Measurements from ENCODE around the gene CYGB.
"Not testable (repeated sequence)": the region's sequence is repeated elsewhere in the genome, so short reads cannot be mapped to it uniquely, and the experiment has no call there.

CYGB gene

GRCh38 chr17:76538281-76538931, 897 bp upstream of the CYGB start:
- DNase-seq (ENCODE audit: low read depth in 2 of 2), result no peak

DNA sequence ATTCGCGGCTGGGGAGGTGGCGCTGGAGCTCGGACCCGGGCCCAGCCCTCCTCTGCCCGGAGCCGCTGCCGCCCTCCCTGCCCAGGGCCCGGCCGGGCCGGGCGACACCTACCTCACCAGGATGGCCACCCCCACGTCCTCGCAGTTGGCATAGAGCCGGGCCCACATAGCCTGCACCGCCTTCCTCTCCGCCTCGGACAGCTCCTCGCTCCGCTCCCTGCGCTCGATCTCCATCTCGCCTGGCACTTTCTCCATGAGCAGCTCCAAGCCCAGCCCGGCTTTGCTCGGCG, 276 bp downstream of the CYGB start:
- no peak for DNase-seq (ENCODE audit: low read depth in 2 of 2)

DNA sequence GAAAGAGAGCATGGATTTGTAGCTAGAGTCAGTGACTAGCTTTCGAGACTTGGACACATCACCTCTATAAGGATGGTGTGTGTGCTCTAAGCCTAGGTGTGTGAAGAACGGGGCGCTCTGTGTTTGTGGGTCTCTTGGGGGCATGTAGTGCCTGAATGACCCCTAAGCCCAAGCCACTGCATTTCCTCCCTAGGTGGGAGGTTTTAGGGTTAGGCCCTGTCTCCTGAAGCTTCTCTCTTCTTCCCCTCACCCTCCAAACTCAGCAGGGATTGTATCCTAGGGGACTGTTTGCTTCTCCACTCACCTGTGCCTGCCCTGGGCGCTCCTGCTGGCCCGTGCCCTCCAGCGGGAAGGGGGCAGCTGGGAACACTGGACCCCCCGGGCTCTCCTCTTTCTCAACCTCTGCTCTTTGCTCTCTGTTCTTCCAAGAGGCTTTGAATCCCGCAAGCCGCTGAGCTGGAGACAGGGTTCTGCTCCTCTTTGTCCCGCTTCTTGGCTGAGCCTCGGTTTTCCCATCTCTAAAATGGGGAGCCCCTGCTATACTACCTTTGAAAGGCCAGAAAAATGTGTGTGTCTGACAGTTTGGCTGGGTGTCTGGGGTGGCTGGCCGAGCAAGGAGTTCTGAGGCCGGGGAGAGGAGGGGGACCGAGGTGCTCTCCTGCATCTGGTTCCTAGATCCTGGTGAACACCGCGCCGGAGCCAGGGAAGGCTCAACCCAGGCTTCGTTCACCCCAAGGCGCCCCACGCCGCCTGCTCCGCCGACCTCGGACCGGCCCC, 810 bp downstream of the CYGB start:
- DNase-seq (ENCODE audit: low read depth in 2 of 2), result no peak

GRCh38 chr17:76535788-76536510, 1.6 kb downstream of the CYGB start:
- no peak for DNase-seq (ENCODE audit: low read depth in 2 of 2)

DNA sequence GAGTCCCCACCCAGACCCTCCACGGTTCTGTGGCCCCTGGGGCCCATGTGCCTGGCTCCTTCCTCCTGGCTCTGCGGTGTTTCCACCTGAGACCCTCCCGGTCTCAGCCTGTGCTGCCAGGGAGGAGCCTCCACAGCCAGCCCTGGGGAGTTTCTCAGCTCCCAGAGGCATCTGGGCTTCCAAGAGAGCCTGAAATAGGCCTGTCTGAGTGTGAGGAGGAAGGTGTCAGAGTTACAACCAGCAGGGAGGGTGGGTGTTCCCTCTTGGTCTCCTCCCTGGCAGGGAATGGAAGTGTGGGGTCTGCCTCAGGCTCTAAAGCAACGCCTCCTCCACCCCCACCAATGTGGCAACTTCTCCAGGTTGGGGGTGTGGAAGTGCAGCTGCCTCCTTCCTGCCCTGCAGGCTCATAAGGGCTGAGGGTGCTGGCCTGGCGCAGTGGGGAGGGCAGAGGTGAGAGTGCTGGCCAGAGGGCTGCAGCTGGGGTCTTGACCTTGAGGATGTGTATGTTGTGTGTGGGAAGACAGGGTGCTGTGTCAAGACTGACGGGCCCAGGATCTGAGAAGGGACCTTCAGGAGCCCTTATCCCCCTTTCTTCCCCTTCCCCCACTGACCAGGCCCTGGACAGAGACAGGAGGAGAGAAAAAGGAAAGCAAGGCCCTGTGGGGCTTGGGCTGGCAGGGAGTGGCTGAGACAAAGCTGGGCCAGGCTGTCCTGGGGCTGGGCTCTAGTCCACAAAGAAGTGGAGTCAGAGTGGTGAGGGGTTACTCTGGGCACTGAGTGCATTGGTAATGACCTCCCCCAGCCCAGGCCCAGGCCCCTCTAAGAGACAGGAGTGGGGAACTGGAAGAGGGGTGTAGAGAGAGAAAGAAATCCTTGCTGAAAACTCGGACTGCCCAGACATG, 2.4 kb downstream of the CYGB start:
- no peak for DNase-seq (ENCODE audit: low read depth in 2 of 2)

DNA sequence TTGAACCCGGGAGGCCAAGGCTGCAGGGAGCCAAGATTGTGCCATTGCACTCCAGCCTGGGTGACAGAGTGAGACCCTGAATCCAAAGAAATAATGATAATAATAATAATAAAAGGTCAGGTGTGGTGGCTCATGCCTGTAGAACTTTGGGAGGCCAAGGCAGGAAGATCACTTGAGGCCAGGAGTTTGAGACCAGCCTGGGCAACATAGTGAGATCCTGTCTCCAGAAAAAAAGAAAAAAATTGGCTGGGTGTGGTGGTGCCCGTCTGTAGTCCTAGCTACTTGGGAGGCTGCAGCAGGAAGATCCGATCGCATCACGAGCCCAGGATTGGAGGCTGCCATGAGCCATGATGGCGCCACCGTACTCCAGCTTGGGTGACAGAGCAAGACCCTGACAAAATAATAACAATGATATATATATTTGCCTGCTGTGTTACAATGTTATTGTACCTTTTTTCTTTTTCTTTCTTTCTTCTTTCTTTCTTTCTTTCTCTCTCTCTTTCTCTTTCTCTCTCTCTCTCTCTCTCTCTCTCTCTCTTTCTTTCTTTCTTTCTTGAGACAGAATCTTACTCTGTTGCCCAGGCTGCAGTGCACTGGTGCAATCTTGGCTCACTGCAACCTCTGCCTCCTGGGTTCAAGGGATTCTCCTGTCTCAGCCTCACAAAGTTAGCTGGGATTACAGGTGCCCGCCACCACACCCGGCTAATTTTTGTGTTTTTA, 3.7 kb downstream of the CYGB start:
- DNase-seq (ENCODE audit: low read depth in 2 of 2), result not testable (repeated sequence)

GRCh38 chr17:76532072-76532651, 5.3 kb downstream of the CYGB start:
- DNase-seq (ENCODE audit: low read depth in 2 of 2), result no peak

DNA sequence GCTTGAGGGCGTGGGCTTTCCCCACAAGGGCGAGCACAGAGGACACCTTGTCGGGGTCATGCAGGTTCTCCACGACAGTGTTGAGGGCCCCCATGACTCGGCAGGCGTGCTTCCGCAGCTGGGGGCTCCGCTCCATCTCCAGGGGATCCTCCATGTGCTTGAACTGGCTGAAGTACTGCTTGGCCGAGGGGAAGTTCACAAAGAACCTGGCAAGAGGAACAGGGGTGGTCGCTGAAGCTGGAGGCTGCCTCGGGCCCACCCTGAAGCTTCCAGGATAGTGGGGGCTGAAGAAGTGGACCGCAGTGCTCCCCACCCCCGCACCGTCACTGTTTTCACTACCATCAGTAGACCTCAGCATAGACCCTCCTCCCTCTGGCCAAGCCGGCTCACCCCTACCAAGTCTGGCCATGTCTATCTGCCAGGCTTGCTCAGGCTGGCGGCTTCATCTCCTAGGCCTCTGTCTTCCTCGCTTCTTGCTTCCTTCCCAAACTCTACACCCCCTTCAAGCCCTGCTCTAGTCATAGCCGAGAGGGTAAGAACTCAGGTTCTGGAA, 5.9 kb downstream of the CYGB start:
- DNase-seq (ENCODE audit: low read depth in 2 of 2), result no peak

GRCh38 chr17:76530811-76531485, 6.6 kb downstream of the CYGB start:
- DNase-seq (ENCODE audit: low read depth in 2 of 2), result no peak

- DNase-seq (ENCODE audit: low read depth in 2 of 2), result no peak
These were observed 7.3 kb downstream of the CYGB start for GRCh38 chr17:76530095-76530723.

GRCh38 chr17:76529224-76530094, 8.1 kb downstream of the CYGB start:
- DNase-seq (ENCODE audit: low read depth in 2 of 2), result no peak

DNA sequence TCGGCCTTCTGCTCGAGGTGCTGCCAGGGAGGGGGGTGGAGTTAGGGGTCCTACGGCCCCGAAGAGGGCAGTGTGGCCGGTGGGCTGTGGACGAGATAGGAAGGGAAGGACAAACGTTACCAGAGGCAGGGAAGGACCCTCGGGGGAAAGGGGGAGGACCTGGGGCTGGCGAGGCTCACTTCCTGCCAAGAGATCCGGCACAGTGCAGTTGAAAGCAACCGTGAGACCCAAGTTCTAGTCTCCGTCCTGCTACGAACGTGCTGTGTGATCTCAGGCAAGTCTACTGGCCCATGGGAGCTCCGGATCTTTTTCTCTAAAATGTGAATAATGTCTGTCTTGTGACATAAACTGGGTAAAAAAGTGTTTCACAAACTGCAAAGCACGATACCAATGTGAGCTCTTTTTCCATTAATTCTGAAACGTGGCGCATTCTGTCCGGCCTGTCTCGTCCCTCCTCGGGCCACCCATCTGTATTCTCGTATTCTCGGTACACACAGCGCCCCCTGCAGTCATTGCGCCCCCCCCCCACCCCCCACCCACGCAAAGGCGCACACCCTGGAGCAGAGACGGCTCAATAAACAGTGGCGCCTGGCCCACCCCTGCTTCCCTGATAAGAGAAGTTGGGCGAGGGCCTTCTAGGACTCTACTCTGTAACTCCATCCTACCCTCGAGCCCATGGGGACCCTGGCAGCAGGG, 8.8 kb downstream of the CYGB start:
- no peak for DNase-seq (ENCODE audit: low read depth in 2 of 2)

DNA sequence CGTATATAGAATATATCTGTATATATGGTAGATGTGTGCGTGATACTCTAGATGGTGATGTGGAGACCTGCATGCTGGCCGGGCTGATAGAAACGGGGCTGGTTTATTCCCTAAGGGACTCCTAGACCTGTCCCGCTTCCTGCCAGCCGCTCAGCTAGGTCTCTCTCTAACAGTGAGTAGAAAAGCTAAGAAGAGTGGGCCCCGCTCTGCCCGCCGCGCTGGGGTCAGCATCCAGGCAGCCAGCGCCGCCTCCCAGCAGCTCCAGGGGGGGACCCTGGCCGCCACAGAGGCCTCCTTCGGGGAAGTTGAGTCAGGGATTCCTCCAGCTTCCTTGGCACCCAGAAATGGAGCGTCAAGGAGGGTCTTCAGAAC, 9.4 kb downstream of the CYGB start:
- no peak for DNase-seq (ENCODE audit: low read depth in 2 of 2)

- DNase-seq (ENCODE audit: low read depth in 2 of 2), result no peak
These were observed 9.9 kb downstream of the CYGB start for GRCh38 chr17:76527430-76528111.

DNA sequence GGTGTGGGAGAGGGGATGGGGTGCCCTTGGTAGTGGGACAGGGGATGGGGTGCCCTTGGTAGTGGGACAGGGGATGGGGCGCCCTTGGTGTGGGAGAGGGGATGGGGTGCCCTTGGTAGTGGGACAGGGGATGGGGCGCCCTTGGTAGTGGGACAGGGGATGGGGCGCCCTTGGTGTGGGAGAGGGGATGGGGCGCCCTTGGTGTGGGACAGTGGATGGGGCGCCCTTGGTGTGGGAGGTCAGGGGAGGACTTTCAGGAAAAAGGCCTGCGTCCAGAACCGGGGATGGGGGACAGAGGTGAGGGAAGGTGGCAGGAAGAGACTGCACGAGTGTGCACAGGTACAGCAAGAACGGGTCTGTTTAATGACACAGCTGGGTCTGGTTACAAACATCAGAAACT, 10.5 kb downstream of the CYGB start:
- not testable (repeated sequence) for DNase-seq (ENCODE audit: low read depth in 2 of 2)

- not testable (repeated sequence) for DNase-seq (ENCODE audit: low read depth in 2 of 2)
These were observed 12.0 kb downstream of the CYGB start for GRCh38 chr17:76525513-76525833.

Measured in stimulated activated CD4-positive, alpha-beta T cell treated with anti-CD3 and anti-CD28 coated beads, Interleukin-12 subunit alpha, Interleukin-12 subunit beta, amount 100 ng/mL, for 24 hours (primary cell).